Brain pericyte (primary cell): ENCODE measurements around the gene LYPD6.

Experiments used
- DNase-seq: peaks from one replicate; pipeline ENCODE4 v3.0.0-alpha.2; 2012; ENCODE audit warnings: low read depth, low spot score

The LYPD6 gene

GRCh38 chr2:149348291-149348690 lies 17.9 kb downstream of the LYPD6 start:
- DNase-seq, result no peak

- no peak for DNase-seq
Observed at GRCh38 chr2:149353421-149353820, 23.0 kb downstream of the LYPD6 start.

- no peak for DNase-seq
Observed at GRCh38 chr2:149355716-149356422, 25.5 kb downstream of the LYPD6 start.

GRCh38 chr2:149357058-149357457 lies 26.7 kb downstream of the LYPD6 start:
- DNase-seq, result no peak

- no peak for DNase-seq
Observed at GRCh38 chr2:149360106-149360505, 29.7 kb downstream of the LYPD6 start.

- DNase-seq, result no peak
Observed at GRCh38 chr2:149363958-149364357, 33.6 kb downstream of the LYPD6 start.

GRCh38 chr2:149364839-149365238 lies 34.5 kb downstream of the LYPD6 start:
- no peak for DNase-seq

- no peak for DNase-seq
Observed at GRCh38 chr2:149365931-149366583, 35.7 kb downstream of the LYPD6 start.

- DNase-seq, result no peak
Observed at GRCh38 chr2:149370061-149370775, 39.8 kb downstream of the LYPD6 start.

- no peak for DNase-seq
Observed at GRCh38 chr2:149371476-149371875, 41.1 kb downstream of the LYPD6 start.

GRCh38 chr2:149375801-149376361 lies 45.5 kb downstream of the LYPD6 start:
- DNase-seq, result peak; percentile 87

GRCh38 chr2:149380205-149380604 lies 49.8 kb downstream of the LYPD6 start:
- no peak for DNase-seq

- DNase-seq, result peak; percentile 34
Observed at GRCh38 chr2:149383340-149383739, 53.0 kb downstream of the LYPD6 start.

- DNase-seq, result no peak
Observed at GRCh38 chr2:149385350-149385749, 55.0 kb downstream of the LYPD6 start.

GRCh38 chr2:149387411-149387810 lies 57.0 kb downstream of the LYPD6 start:
- DNase-seq, result no peak

- no peak for DNase-seq
Observed at GRCh38 chr2:149388120-149388816, 57.9 kb downstream of the LYPD6 start.

- no peak for DNase-seq
Observed at GRCh38 chr2:149389506-149390167, 59.2 kb downstream of the LYPD6 start.

- no peak for DNase-seq
Observed at GRCh38 chr2:149393614-149394013, 63.2 kb downstream of the LYPD6 start.

- DNase-seq, result no peak
Observed at GRCh38 chr2:149394864-149395263, 64.5 kb downstream of the LYPD6 start.

GRCh38 chr2:149399934-149400615 lies 69.7 kb downstream of the LYPD6 start:
- DNase-seq, result no peak

GRCh38 chr2:149400997-149401396 lies 70.6 kb downstream of the LYPD6 start:
- DNase-seq, result no peak
